Calu3 (cell line): Measurements from ENCODE around the gene NTSR1. TPM values are rescaled to one million over a fixed set of nuclear protein-coding genes. Genes with fewer than 3 reads are reported as not detected.

Experiments used
- BruUV-seq: library from RNA; stranded (reverse); fragments of 400-500 nt; replicated peaks from 2 replicates; lab custom pipeline; 2021; lab: Mats Ljungman, UMichigan
- CTCF ChIA-PET: fragments of 300-600 bp; sonication (Branson Sonifier 250); formaldehyde crosslinking; loops from one replicate; lab custom pipeline; 2022; ENCODE audit warnings: antibody characterized with exemption; lab: Charles Lee
- DNase-seq: peaks from one replicate; pipeline ENCODE4 v3.0.0; 2022
- H3K27ac Mint-ChIP-seq: one replicate; pipeline ENCODE4 v1.8.0; 2022; ENCODE audit warnings: mixed read lengths; ENCODE audit not compliant: unreplicated experiment
- H3K27me3 Mint-ChIP-seq: one replicate; pipeline ENCODE4 v1.8.0; 2022; ENCODE audit warnings: mixed read lengths; ENCODE audit not compliant: unreplicated experiment
- H3K36me3 Mint-ChIP-seq: one replicate; pipeline ENCODE4 v1.8.0; 2022; ENCODE audit warnings: mild to moderate bottlenecking, moderate library complexity, mixed read lengths; ENCODE audit not compliant: insufficient read depth, unreplicated experiment
- H3K4me1 Mint-ChIP-seq: one replicate; pipeline ENCODE4 v1.8.0; 2022; ENCODE audit warnings: mild to moderate bottlenecking, low read depth, mixed read lengths; ENCODE audit not compliant: unreplicated experiment
- H3K4me3 Mint-ChIP-seq: one replicate; pipeline ENCODE4 v1.8.0; 2022; ENCODE audit warnings: mild to moderate bottlenecking, low read depth, moderate library complexity, mixed read lengths; ENCODE audit not compliant: unreplicated experiment
- H3K9me3 Mint-ChIP-seq: one replicate; pipeline ENCODE4 v1.8.0; 2022; ENCODE audit warnings: low read depth, mixed read lengths; ENCODE audit not compliant: unreplicated experiment
- CTCF ChIP-seq: fragments of 200-600 bp; IDR thresholded peaks from one replicate; pipeline ENCODE4 v1.8.0; 2022; ENCODE audit warnings: antibody characterized with exemption; ENCODE audit not compliant: unreplicated experiment
- intact Hi-C: fragments of 100-400 bp; cut with micrococcal nuclease; formaldehyde crosslinking; loops from one replicate; pipeline ENCODE4 v1.10.0; 2022; ENCODE audit not compliant: unreplicated experiment
- total RNA-seq: library from RNA; stranded (reverse); gene quantifications from 2 replicates; pipeline ENCODE4 v1.2.3, GENCODE V29; 2022

Gene NTSR1
- total RNA-seq, 1 experiment from 2014 or later = not detected

GRCh38 chr20:62782893-62783278 is 74.2 kb downstream of the NTSR1 start:
- no peaks in the 10 kb centered on the region for H3K36me3 Mint-ChIP-seq
- no peak overlapping the region for H3K27ac Mint-ChIP-seq
- no peak for DNase-seq
- BruUV-seq = no TSS peak
- H3K9me3 Mint-ChIP-seq = no peaks in the 10 kb centered on the region
- intact Hi-C loops = no loop called here
- CTCF ChIA-PET = interaction anchor here (0.9 to 1.1 kb wide), 2 partner anchors 42 to 116 kb away, joined by 3 read pairs; no protein-coding TSS in a partner anchor
- no peak overlapping the region for H3K4me3 Mint-ChIP-seq
- no peaks in the 10 kb centered on the region for H3K4me1 Mint-ChIP-seq
- H3K27me3 Mint-ChIP-seq = peaks cover 26% of the 10 kb centered on the region
- TF ChIP-seq CTCF = no peak

GRCh38 chr20:62784497-62784896 is 75.9 kb downstream of the NTSR1 start:
- Mint-ChIP-seq H3K27me3 (peaks cover 42% of the 10 kb centered on the region), H3K36me3 (no peaks in the 10 kb centered on the region), H3K4me1 (no peaks in the 10 kb centered on the region), H3K27ac (no peak overlapping the region), H3K4me3 (no peak overlapping the region), H3K9me3 (no peaks in the 10 kb centered on the region)
- DNase-seq = no peak
- intact Hi-C loops = no loop called here
- CTCF ChIA-PET = interaction anchor here (1.2 to 1.5 kb wide), 2 partner anchors 9 to 10 kb away, joined by 3 read pairs; no protein-coding TSS in a partner anchor
- no TSS peak for BruUV-seq
- no peak for TF ChIP-seq CTCF

GRCh38 chr20:62785393-62785792 is 76.8 kb downstream of the NTSR1 start:
- CTCF ChIA-PET = interaction anchor here (0.5 to 0.9 kb wide), 3 partner anchors 118 to 648 kb away, joined by 3 to 5 read pairs (median 4); no protein-coding TSS in a partner anchor
- Mint-ChIP-seq H3K27me3 (peaks cover 43% of the 10 kb centered on the region), H3K4me3 (no peak overlapping the region), H3K36me3 (no peaks in the 10 kb centered on the region), H3K27ac (no peak overlapping the region), H3K4me1 (no peaks in the 10 kb centered on the region), H3K9me3 (no peaks in the 10 kb centered on the region)
- BruUV-seq = no TSS peak
- no peak for TF ChIP-seq CTCF
- intact Hi-C loops = no loop called here
- DNase-seq = no peak

GRCh38 chr20:62786157-62786556 is 77.5 kb downstream of the NTSR1 start:
- Mint-ChIP-seq H3K27me3 (peaks cover 37% of the 10 kb centered on the region), H3K36me3 (no peaks in the 10 kb centered on the region), H3K4me1 (peaks cover under 1% of the 10 kb centered on the region), H3K9me3 (no peaks in the 10 kb centered on the region), H3K27ac (no peak overlapping the region), H3K4me3 (no peak overlapping the region)
- intact Hi-C loops = no loop called here
- no peak for DNase-seq
- BruUV-seq = no TSS peak
- no peak for TF ChIP-seq CTCF
- CTCF ChIA-PET = interaction anchor here (0.6 to 0.9 kb wide), 4 partner anchors 41 to 476 kb away, joined by 3 to 5 read pairs (median 4); no protein-coding TSS in a partner anchor
